SW 1271 (cell line): ENCODE results near the gene NNMT.

Experiments used
- DNase-seq, 2 experiments: peaks; one replicate each; lab custom pipeline; 2025; lab: John Stamatoyannopoulos, UW

NNMT gene

GRCh38 chr11:114284914-114285313, 11.3 kb upstream of the NNMT start:
- DNase-seq: no peak

GRCh38 chr11:114285599-114285998, 10.6 kb upstream of the NNMT start:
- DNase-seq: no peak

DNA sequence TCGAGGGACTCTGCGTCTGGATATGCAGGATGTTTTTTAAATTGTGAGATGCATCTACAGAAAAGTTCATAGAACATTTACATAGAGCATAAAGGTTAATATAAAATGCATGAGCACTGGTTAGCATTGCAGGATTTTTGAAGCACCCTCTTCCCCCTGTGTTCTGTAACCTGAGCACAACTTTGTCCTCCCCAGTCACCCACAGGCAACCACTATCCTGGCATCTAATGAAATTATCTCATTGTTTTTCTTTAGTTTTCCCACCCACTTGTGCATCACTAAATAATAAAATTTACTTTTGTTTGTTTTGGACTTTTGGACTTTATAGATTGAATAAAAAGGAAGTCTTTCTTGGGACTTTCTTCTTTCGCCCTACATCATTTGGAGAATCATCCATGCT, 10.0 kb upstream of the NNMT start:
- DNase-seq: no peak

DNA sequence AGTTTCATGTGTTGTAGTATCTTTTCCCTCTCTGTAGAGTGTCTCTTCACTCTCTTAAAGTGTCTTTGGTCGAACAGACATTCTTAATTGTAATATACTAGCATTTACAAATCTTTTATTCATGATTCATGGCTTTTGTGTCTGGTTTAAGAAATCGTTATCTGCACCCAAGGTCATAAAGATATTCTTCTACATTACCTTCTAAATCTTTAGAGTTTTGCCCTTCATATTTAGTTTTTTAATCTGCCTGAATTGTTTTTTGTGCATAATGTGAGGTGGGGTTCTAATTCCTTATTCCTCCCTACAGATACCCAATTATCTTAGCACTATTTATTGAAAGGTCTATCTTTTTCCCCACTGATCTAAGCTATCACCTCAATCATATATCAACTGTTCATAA, 9.0 kb upstream of the NNMT start:
- DNase-seq: no peak

DNA sequence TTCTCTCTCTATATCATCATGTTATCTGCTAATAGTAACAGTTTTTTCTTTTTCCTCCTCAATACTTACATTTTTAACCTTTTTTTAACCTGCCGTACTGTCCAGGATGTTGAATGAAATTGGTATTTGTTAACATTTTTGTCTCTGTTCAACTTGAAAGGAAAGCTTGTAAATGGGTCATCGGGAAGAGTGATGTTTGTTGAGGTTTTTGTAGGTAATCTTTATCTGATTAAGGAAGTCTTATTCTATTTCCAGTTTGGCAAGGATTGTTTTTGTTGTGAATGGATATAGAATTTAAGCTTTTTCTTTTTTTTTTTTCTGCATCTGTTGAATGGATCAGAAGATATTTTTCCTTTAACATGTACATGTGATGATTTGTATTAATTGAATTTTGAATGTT, 8.1 kb upstream of the NNMT start:
- no peak for DNase-seq

GRCh38 chr11:114289779-114290178, 6.4 kb upstream of the NNMT start:
- DNase-seq: no peak

- no peak for DNase-seq
These were observed 5.5 kb upstream of the NNMT start for GRCh38 chr11:114290503-114291235.

DNA sequence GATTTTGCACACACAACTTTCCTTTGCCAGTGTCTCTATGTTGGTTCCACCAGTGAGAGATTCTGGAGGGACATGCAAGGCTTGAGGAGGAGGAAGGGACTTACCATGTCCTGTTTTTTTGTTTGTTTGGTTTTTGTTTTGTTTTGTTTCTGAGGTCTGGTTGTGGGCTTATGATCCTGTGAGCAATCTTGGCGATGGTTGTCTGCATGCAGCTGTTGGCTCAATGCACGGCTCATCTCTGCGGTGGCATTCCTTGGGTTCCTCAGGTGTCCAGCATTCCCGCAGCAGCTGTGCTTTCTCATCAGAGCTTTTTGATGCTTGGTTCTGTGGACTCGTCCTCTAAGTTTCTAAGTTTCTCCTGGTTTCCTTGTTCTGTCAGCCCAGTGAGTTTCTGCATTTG, 4.8 kb upstream of the NNMT start:
- DNase-seq: no peak

- DNase-seq: no peak
These were observed 4.1 kb upstream of the NNMT start for GRCh38 chr11:114291842-114292680.

GRCh38 chr11:114293201-114293711, 2.9 kb upstream of the NNMT start:
- no peak for DNase-seq

DNA sequence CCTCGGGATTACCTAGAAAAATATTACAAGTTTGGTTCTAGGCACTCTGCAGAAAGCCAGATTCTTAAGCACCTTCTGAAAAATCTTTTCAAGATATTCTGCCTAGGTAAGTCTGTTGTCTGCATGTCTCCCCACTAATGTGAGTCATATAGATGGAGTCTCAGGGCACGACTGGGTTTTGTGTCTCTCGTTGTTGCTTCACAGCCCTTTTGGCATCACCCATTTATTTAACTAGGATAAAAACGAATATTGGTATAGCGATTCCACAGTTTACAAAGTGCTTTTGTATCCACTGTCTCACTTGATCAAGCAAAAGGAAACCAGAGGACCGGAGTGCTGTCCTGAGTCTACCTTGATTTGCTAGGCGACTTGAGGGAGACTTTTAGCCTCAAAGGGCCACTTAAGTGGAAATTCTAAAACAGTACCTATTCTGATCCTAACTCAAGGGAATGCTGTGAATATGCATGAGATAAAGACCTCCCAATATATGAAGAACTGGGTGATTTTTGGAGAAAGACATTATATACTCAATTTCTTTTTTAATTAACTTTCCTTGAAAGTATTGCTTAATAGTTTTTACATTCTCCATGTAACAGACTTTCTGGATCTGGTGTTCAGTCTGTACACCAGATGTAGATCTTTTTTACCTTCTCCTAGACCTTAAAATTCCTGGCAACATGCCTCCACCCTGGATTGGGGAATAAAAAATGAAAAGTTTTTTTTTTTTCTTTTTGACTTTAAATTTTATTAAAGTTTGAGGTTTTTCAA, 590 bp downstream of the NNMT start:
- DNase-seq: no peak

GRCh38 chr11:114297806-114298709, 1.9 kb downstream of the NNMT start:
- no peak for DNase-seq

DNA sequence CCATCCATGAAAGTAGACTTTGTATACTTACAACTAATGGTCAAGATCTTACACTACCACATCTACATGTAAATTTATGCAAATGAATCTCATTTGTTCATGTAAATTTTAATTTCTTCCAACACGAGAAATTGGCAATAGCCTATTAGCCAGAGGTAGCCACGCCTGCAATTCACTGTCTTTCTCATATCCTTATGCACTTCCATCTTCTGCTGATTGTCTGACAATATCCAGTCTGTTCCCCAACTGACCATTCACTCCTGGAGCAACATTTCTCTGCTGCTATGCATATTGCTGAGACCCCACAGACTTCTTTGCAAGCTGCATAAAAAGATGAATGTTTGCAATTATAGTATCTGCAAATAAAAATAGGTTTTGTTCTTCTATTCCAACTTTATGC, 2.5 kb downstream of the NNMT start:
- DNase-seq: no peak

- DNase-seq: no peak
These were observed 4.9 kb downstream of the NNMT start for GRCh38 chr11:114301088-114301487.

DNA sequence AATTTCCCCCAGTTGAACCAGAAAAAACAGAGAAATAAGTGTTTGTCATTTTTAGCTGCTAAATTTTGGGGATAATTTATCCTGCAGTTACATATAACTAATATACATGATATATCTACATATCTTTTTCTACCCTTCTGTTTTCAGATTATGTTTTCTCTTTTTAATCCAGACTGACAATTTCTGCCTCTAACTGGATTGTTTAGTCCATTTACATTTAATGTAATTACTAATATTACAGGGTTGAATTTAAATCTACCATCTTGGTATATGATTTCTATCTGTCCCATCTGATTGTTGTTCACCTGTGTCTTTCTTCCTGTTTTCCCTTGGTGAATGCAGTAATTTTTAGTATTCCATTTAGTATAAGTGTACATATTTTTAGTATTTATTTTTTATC, 5.7 kb downstream of the NNMT start:
- no peak for DNase-seq

- DNase-seq: no peak
These were observed 6.5 kb downstream of the NNMT start for GRCh38 chr11:114302663-114303062.

DNA sequence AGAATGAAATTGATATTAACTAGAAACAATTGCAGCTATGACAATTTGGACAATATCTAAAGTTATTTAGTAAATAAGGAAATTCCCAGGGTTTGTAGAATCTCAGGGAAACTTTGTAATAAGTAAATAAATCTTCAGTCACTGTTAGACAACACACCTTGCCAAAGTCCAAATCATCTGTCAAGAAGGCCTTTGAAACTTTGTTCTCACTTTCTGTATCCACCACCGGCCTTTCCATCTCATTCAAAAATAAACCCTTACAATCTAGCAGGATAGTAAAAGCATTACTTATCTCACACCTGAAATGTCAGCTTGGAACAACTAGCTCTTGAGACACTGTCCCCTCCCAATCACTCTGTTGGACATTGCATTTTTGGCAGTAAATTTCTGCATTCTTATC, 7.9 kb downstream of the NNMT start:
- DNase-seq: no peak

- DNase-seq: no peak
These were observed 8.8 kb downstream of the NNMT start for GRCh38 chr11:114304969-114305368.

DNA sequence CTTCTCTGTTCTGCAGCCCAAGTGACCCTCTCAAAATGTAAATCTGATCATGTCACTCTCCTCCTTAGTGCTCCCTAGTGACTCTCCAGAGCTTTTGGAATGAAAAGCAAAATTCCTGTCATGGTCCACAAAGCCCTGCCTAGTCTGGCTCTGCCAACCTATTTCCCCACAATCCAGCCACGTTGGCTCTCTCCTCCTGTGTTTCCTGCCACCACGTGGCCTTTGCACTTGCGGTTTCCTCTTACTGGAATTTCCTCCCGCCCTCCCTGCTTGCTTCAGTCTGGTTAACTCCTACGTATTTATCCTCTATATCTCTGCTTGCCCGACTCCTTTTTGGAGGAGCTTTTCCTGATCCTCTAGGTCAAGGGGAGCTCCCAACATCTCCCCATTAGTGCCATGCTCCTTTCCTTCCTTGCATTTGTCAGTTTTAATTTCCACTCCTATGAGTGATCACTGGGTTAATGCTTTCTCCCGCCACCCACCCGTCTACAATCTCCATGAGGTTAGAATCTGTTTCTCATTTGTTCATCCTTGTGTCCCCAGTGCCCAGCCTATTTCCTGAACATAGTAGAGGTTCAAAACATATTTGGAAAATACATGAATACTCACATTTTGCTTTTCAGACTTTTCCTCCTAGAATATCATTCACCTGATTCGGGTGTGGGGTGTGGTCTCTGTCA, 11.5 kb downstream of the NNMT start:
- DNase-seq: peak in 1 of 2 experiments; percentile 36

DNA sequence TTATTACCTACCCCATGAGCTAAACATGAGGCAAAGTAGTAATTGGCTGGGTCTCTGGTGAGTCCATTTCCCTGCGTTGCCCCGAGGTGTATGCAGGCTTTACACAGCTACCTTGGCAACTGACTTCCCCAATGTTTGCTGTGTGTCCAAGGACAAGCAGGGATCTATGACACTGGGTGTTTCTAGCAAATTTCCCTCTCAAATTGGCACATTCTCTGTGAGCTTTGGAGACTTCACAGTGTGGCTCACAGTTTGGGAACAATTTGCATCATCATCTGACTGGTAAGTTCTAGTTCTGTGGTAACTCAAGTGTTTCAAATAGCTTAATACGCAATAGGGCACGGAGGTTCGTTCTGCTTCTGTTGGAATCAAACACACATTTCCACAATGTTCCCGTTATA, 12.5 kb downstream of the NNMT start:
- no peak for DNase-seq

DNA sequence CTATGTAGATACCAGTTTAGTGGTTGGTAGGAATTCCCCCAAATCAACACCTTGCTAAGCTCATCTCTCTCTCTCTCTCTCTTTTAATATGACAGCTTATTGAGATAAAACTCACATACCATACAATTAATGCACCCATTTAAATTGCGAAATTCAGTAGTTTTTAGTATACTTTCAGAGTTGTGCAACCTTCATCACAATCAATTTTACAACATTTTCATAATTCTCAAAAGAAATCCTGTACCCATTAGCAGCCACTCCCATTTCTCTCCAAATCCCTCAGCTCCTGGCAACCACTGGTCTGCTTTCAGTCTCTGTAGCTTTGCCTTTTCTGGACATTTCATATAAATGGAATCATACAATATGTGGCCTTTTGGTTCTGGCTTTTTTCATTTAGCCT, 13.3 kb downstream of the NNMT start:
- DNase-seq: no peak
